Activated T-cell treated with anti-CD3 and anti-CD28 coated beads, Interleukin-2, amount 50 U/mL, for 4 hours (primary cell): ENCODE measurements around the gene STAT5B. TPM values are rescaled to one million over a fixed set of nuclear protein-coding genes. Genes with fewer than 3 reads are reported as not detected.

ENCODE experiments used
- ATAC-seq, 2 donors: fragments of 200-7000 bp; cut with Tn5 transposase; one replicate each; pipeline ENCODE4 v1.10.0; 2021
- DNase-seq: peaks from one replicate; pipeline ENCODE4 v3.0.0-alpha.2; 2020
- H3K27me3 Mint-ChIP-seq: one replicate; pipeline ENCODE4 v1.8.0; 2021; ENCODE audit warnings: low read depth, mixed read lengths
- H3K36me3 Mint-ChIP-seq: one replicate; pipeline ENCODE4 v1.8.0; 2022; ENCODE audit warnings: mixed read lengths; ENCODE audit not compliant: insufficient read depth
- H3K4me1 Mint-ChIP-seq: one replicate; pipeline ENCODE4 v1.8.0; 2021; ENCODE audit warnings: low read depth, mixed read lengths
- H3K4me3 Mint-ChIP-seq: one replicate; pipeline ENCODE4 v1.8.0; 2021; ENCODE audit warnings: mild to moderate bottlenecking, moderate library complexity, mixed read lengths
- H3K9me3 Mint-ChIP-seq: one replicate; pipeline ENCODE4 v1.8.0; 2021; ENCODE audit warnings: mixed read lengths
- total RNA-seq, 3 donors: library from RNA; stranded (reverse); gene quantifications; one replicate each; pipeline ENCODE4 v1.2.1, GENCODE V29; 2021

Gene STAT5B
- total RNA-seq, 3 donors from 2014 or later = 62.9 to 86.7 (median 71.9) TPM

DNA sequence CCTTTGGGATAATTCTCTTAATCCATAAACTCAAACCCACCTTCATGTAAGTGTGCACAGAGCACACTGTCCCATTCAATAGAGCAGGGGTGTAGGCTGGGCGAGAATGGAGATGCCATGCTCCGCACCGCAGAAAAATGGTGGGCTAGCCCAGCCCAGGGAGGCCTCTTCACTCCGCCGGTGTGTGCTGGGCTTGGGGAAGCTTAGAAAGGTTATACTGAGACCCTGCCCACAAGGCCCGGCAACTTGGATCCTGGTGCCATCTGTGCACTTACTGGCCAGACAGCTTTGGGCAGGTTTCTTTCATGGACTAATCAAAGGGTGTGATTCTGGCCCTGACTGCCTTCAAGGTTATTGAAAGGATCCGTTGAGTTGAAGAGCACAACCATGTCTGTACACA, 8.4 kb upstream of the STAT5B start:
- H3K4me1 Mint-ChIP-seq = peaks cover 41% of the 10 kb centered on the region
- no peak for DNase-seq
- H3K27me3 Mint-ChIP-seq = no peaks in the 10 kb centered on the region
- no peak for ATAC-seq
- H3K36me3 Mint-ChIP-seq = peaks cover 9% of the 10 kb centered on the region
- no peaks in the 10 kb centered on the region for H3K9me3 Mint-ChIP-seq
- no peak overlapping the region for H3K4me3 Mint-ChIP-seq

DNA sequence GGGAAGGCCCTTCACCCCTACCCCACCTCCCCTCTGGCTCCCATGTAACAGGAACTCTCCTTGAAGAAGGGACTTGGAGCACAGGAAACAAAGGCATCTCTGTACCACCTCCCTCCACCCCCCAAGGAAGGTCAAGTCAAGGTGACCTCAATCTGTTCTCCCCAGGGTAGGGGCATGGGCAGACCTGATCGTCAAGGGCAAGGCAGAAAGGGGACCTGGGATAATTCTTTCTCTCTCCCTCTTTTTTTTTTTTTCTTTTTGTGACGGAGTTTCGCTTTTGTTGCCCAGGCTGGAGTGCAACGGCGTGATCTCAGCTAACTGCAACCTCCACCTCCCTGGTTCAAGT, 7.8 kb upstream of the STAT5B start:
- no peaks in the 10 kb centered on the region for H3K27me3 Mint-ChIP-seq
- H3K4me3 Mint-ChIP-seq = no peak overlapping the region
- H3K36me3 Mint-ChIP-seq = peaks cover 8% of the 10 kb centered on the region
- H3K9me3 Mint-ChIP-seq = no peaks in the 10 kb centered on the region
- peaks cover 40% of the 10 kb centered on the region for H3K4me1 Mint-ChIP-seq
- no peak for DNase-seq
- ATAC-seq = no peak

- no peaks in the 10 kb centered on the region for H3K9me3 Mint-ChIP-seq
- no peaks in the 10 kb centered on the region for H3K27me3 Mint-ChIP-seq
- H3K36me3 Mint-ChIP-seq = peaks cover 7% of the 10 kb centered on the region
- ATAC-seq (no peak), DNase-seq (no peak)
- peaks cover 39% of the 10 kb centered on the region for H3K4me1 Mint-ChIP-seq
- no peak overlapping the region for H3K4me3 Mint-ChIP-seq
Measured at GRCh38 chr17:42283241-42284023, 7.2 kb upstream of the STAT5B start.

GRCh38 chr17:42282478-42283080, 6.4 kb upstream of the STAT5B start:
- no peaks in the 10 kb centered on the region for H3K27me3 Mint-ChIP-seq
- H3K9me3 Mint-ChIP-seq = no peaks in the 10 kb centered on the region

GRCh38 chr17:42281571-42282096, 5.4 kb upstream of the STAT5B start:
- no peaks in the 10 kb centered on the region for H3K27me3 Mint-ChIP-seq
- H3K4me1 Mint-ChIP-seq = peaks cover 40% of the 10 kb centered on the region

More at GRCh38 chr17:42282478-42283080, 6.4 kb upstream of the STAT5B start:
- no peak for ATAC-seq
- Mint-ChIP-seq H3K4me1 (peaks cover 40% of the 10 kb centered on the region), H3K36me3 (peaks cover 7% of the 10 kb centered on the region), H3K4me3 (peak overlapping the region; percentile 3)
- no peak for DNase-seq

DNA sequence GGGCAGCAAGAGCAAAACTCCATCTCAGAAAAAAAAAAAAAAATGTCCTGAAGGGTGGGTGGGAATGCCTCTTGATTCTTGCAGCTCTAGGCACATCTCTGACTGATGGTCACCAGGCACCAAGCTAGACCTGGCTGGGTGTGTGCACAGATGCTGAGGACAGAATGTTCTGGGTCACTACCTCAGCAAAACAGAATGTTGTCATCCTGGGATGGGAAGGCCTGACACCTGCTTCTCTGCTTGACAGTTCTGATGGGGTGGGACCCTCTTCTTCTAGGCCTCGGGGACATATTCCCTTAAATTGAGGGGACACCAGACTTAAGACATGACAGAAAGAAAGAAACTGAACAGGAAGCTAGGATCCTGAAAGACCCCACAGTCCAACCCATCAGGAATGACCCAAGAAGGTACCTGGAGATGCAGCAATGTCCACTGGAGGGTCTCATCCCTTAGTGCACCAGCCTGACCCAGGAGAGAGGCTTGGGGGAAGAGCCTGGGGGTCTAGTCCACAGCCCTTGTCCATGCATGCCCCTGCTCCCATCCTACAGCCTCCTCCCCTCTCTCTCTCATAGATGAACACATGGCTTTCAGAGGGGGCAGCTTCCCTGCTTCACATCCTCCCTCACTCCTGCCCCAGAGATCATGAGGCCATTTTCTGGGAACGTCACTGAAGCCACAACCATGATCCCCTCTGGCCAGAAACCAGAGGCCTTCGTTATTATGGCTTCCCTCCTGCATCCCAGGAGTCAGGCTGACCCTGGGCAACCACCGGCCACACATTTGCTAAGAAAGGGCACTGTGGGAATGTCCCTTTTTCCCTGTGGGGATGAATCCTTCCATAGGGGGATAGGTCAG, 3.8 kb upstream of the STAT5B start:
- ATAC-seq = no peak
- no peak overlapping the region for H3K4me3 Mint-ChIP-seq
- H3K36me3 Mint-ChIP-seq = peaks cover 11% of the 10 kb centered on the region
- H3K4me1 Mint-ChIP-seq = peaks cover 31% of the 10 kb centered on the region
- H3K9me3 Mint-ChIP-seq = no peaks in the 10 kb centered on the region
- H3K27me3 Mint-ChIP-seq = no peaks in the 10 kb centered on the region
- DNase-seq = no peak

More at GRCh38 chr17:42281571-42282096, 5.4 kb upstream of the STAT5B start:
- no peaks in the 10 kb centered on the region for H3K9me3 Mint-ChIP-seq
- H3K4me3 Mint-ChIP-seq = no peak overlapping the region
- H3K36me3 Mint-ChIP-seq = peaks cover 7% of the 10 kb centered on the region
- DNase-seq (no peak), ATAC-seq (no peak)

DNA sequence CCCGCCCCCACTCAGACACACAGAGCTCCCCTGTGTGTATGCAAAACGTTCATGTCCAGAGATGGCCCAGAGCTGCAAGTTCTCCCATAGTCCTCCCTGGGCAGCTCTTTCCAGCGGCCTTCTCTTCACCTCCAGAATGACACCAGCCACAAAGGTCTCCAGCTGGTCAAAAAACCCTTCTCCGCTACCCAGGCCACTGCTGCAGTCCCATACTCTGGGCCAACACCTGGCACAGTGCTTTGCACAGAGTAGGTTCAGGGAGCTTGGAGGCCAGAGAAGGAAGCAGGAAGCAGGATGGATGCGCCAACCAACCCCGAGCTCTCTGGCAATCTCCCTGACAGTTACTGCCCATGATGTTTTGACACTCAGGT, 1.1 kb upstream of the STAT5B start:
- peaks cover 34% of the 10 kb centered on the region for H3K4me1 Mint-ChIP-seq
- no peaks in the 10 kb centered on the region for H3K27me3 Mint-ChIP-seq
- DNase-seq = no peak

DNA sequence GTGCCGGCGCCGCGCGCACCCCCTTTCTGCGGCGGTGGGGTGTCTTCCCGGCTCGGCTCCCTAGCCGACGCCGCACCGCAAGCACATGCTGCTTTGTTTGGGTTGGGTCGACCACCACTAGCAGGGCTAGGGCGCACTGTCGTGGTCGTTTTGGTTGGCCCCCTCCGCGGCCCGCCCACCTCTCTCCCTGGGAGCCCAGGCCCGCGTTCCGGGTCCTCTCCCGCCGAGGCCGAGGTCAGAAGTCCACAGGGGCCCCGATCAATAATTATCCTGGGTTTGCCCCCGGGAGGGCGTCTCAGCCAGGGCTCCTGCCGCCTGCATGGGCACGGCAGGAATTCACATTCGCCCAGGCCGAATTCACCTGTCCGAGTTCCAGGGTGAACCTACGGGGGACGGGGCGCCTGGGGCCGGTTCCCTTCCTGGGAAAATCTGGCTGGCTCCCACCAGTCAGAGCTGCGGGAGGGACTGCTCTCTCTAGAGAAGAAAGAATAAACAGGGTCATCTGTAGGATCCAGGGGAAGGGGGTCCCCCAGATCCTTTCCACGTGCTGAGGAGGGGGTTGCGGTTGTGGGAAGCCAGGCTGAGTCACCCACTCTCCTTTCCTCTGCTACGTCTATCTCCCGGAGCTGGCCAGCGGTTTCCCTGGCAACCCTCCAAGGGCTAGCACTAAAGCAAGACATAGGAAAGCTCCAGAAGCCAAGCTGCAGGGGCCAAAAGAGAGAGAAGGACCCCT, 584 bp upstream of the STAT5B start:
- Mint-ChIP-seq H3K9me3 (no peaks in the 10 kb centered on the region), H3K36me3 (peaks cover 7% of the 10 kb centered on the region), H3K27me3 (no peaks in the 10 kb centered on the region), H3K4me1 (peaks cover 40% of the 10 kb centered on the region), H3K4me3 (peak overlapping the region; percentile 85)
- no peak for ATAC-seq
- no peak for DNase-seq

More for the DNA sequence above, 1.1 kb upstream of the STAT5B start:
- ATAC-seq = no peak
- H3K36me3 Mint-ChIP-seq = peaks cover 7% of the 10 kb centered on the region
- peak overlapping the region; percentile 85 for H3K4me3 Mint-ChIP-seq
- H3K9me3 Mint-ChIP-seq = no peaks in the 10 kb centered on the region

- ATAC-seq (peak; percentile 50 to 54), DNase-seq (peak; percentile 52)
- H3K4me3 Mint-ChIP-seq = peak overlapping the region; percentile 99
- no peaks in the 10 kb centered on the region for H3K9me3 Mint-ChIP-seq
- peaks cover 50% of the 10 kb centered on the region for H3K4me1 Mint-ChIP-seq
- H3K27me3 Mint-ChIP-seq = no peaks in the 10 kb centered on the region
- H3K36me3 Mint-ChIP-seq = peaks cover 7% of the 10 kb centered on the region
Measured at GRCh38 chr17:42275527-42276358, 448 bp downstream of the STAT5B start.

GRCh38 chr17:42274812-42275526, 1.2 kb downstream of the STAT5B start:
- Mint-ChIP-seq H3K9me3 (no peaks in the 10 kb centered on the region), H3K36me3 (peaks cover 10% of the 10 kb centered on the region), H3K27me3 (no peaks in the 10 kb centered on the region), H3K4me3 (peak overlapping the region; percentile 99), H3K4me1 (peaks cover 57% of the 10 kb centered on the region)
- DNase-seq (no peak), ATAC-seq (no peak)

GRCh38 chr17:42274253-42274542, 2.0 kb downstream of the STAT5B start:
- H3K27me3 Mint-ChIP-seq = no peaks in the 10 kb centered on the region
- H3K4me1 Mint-ChIP-seq = peaks cover 65% of the 10 kb centered on the region

GRCh38 chr17:42273474-42274252, 2.5 kb downstream of the STAT5B start:
- H3K9me3 Mint-ChIP-seq = no peaks in the 10 kb centered on the region
- no peaks in the 10 kb centered on the region for H3K27me3 Mint-ChIP-seq
- no peak for ATAC-seq
- H3K4me3 Mint-ChIP-seq = peak overlapping the region; percentile 99
- H3K4me1 Mint-ChIP-seq = peaks cover 69% of the 10 kb centered on the region
- no peak for DNase-seq
- H3K36me3 Mint-ChIP-seq = peaks cover 10% of the 10 kb centered on the region

More at GRCh38 chr17:42274253-42274542, 2.0 kb downstream of the STAT5B start:
- Mint-ChIP-seq H3K36me3 (peaks cover 10% of the 10 kb centered on the region), H3K9me3 (no peaks in the 10 kb centered on the region), H3K4me3 (peak overlapping the region; percentile 99)
- DNase-seq (no peak), ATAC-seq (no peak)
